HG02610 (cell line): ENCODE measurements around the gene NTF3.

Experiments used
- ATAC-seq: cut with Tn5 transposase; IDR thresholded peaks from one replicate; pipeline ENCODE4 v1.9.1; 2021; ENCODE audit warnings: mild to moderate bottlenecking, moderate library complexity; ENCODE audit not compliant: unreplicated experiment

Gene NTF3

GRCh38 chr12:5509102-5509501 lies 77.2 kb downstream of the NTF3 start:
- no peak for ATAC-seq

GRCh38 chr12:5509557-5509956 lies 77.6 kb downstream of the NTF3 start:
- no peak for ATAC-seq

GRCh38 chr12:5510251-5510805 lies 78.4 kb downstream of the NTF3 start:
- ATAC-seq, result no peak

- no peak for ATAC-seq
Measured at GRCh38 chr12:5511256-5511643, 79.3 kb downstream of the NTF3 start.

- ATAC-seq, result no peak
Measured at GRCh38 chr12:5511644-5512600, 80.0 kb downstream of the NTF3 start.

GRCh38 chr12:5512601-5512970 lies 80.7 kb downstream of the NTF3 start:
- ATAC-seq, result no peak

- ATAC-seq, result no peak
Measured at GRCh38 chr12:5513406-5513805, 81.5 kb downstream of the NTF3 start.

- no peak for ATAC-seq
Measured at GRCh38 chr12:5514016-5514415, 82.1 kb downstream of the NTF3 start.

- ATAC-seq, result no peak
Measured at GRCh38 chr12:5514545-5514944, 82.6 kb downstream of the NTF3 start.

GRCh38 chr12:5515458-5515857 lies 83.5 kb downstream of the NTF3 start:
- no peak for ATAC-seq

- no peak for ATAC-seq
Measured at GRCh38 chr12:5516371-5517241, 84.7 kb downstream of the NTF3 start.

GRCh38 chr12:5518584-5519365 lies 86.9 kb downstream of the NTF3 start:
- ATAC-seq, result no peak

- no peak for ATAC-seq
Measured at GRCh38 chr12:5520037-5520436, 88.1 kb downstream of the NTF3 start.

- no peak for ATAC-seq
Measured at GRCh38 chr12:5520831-5521230, 88.9 kb downstream of the NTF3 start.

GRCh38 chr12:5521456-5522325 lies 89.8 kb downstream of the NTF3 start:
- ATAC-seq, result no peak

- ATAC-seq, result no peak
Measured at GRCh38 chr12:5522432-5523335, 90.8 kb downstream of the NTF3 start.

- ATAC-seq, result no peak
Measured at GRCh38 chr12:5523396-5524115, 91.6 kb downstream of the NTF3 start.

GRCh38 chr12:5524116-5524768 lies 92.3 kb downstream of the NTF3 start:
- no peak for ATAC-seq
